Stimulated activated CD8-positive, alpha-beta memory T cell treated with anti-CD3 and anti-CD28 coated beads, Interleukin-2, amount 100 ng/mL, for 1 hour (primary cell): ENCODE results near the gene CCDC120.

Experiments
- DNase-seq, 2 donors: peaks; one replicate each; pipeline ENCODE4 v3.0.0-alpha.2; 2020; ENCODE audit warnings: low read depth in 2 of 2

Gene CCDC120

DNA sequence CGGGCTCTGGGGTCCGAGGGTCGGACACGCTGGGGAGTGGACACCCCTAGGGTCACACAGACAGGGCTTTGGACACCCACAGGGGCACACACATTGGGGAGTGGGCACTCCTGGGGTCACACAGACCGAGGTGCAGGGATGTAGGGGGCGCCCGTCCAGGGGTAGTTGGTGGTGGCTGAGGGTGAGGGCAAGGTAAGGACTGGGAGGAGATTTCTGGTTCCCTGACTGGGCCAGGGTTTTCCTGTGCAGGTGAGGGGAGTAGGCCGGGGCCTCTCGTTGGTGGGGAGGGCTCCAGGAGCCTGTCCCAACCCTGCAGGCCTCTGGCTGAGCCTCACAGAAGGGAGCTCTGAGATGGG, 42.8 kb downstream of the CCDC120 start:
- no peak for DNase-seq

DNA sequence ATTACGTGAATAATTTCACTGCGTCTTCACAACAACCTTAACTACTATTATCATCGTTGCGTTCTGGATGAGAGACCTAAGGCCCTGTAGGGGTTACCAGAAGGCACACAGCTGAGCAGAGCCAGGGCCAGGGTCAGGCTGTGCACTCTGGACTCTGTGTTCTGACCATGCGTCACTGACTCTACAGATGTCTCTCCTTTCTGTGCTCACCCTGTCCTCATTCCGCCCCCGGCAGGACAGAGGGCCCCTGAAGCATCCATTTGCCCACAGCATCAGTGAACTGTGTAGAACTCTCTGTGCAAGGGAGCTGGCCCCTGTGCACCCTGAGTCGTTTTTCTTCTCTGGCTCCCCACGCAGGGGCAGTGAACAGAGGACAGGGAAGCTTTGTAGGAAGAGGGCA, 43.4 kb downstream of the CCDC120 start:
- no peak for DNase-seq

DNA sequence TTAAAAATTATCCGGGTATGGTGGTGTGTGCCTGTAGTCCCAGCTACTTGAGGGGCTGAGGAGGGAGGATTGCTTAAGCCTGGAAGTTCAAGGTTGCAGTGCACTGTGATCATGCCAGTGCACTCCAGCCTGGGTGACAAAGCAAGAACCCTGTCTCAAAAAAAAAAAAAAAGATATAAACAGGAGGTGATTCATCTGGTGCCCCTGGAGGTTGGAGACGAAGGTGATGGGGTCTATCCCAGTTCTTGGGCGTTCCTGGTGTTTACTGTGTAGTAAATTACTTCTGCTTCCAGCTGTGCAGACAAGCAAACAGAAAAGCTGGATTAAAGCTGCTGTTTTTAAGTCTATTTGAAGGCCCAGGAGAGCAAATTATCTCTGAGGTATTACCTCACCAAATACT, 44.8 kb downstream of the CCDC120 start:
- DNase-seq = no peak

DNA sequence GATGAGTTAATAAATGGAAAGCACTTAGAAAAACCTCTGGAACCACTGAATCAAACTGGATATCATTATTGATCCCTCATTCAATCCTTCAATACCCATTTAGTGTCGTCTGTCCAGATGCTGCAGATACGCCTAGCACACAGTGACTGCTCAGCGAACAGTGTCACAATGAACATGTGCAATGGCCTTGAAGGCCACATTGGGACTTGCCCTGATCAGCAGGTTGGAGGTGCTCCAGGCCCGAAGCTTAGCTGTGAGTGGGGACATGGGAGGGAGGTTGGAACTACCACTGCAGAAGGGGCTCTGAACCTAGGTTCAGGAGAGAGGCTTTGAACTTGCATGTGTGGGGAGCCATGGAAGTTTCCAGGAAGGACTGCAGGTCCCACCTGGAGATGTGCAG, 47.5 kb downstream of the CCDC120 start:
- no peak for DNase-seq

DNA sequence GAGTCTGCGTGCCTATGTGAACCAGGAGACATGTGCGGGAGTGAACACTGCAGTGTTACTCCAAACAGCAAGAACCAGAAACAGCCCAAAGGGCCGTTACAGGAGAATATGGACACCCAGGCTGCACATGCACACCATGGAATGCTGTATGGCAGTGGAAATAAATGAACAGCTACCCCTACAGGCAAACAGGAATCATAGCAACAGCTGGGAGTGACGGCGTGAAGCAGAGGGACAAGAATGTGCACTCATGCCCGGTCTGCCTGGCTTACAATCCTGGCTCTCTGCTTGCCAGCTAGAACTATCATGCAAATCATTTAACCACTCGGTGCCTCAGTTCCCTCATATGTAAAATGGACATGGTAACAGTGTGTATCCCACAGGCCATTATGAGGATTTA, 48.1 kb downstream of the CCDC120 start:
- no peak for DNase-seq

DNA sequence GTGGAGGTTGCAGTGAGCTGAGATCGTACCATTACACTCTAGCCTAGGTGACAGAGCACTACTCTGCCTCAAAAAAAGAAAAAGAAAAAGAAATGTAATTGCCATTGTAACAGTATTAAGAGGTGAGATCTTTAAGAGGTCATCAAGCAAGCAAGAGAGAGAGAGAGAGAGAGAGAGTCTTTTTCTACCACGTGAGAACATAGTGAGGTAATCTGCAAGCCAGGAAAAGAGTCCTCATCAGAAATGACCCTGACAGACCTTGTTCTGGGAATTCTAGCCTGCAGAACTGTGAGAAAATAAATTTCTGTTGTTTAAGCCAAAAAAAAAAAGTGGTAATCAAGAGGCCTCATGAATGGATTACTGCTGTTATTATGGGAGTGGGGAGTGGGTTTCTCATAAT, 49.8 kb downstream of the CCDC120 start:
- DNase-seq = no peak

DNA sequence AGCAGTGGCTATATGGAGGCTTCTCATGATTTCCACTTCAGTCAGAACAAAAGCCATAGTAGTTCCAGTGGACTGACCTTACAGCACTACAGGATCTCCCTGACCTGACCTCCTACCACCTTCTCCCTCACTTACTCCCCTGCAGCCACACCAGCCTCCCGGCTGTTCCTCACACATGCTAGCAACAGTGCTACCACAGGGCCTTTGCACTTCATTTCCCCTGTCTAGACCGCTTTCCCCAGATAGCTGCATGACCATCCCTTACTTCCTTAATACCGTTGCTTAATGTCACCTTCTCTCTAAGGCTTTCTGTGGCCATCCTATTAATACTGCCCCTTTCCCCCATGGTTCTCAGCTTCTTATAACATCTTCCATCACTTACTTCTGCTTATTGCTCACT, 51.6 kb downstream of the CCDC120 start:
- no peak for DNase-seq

DNA sequence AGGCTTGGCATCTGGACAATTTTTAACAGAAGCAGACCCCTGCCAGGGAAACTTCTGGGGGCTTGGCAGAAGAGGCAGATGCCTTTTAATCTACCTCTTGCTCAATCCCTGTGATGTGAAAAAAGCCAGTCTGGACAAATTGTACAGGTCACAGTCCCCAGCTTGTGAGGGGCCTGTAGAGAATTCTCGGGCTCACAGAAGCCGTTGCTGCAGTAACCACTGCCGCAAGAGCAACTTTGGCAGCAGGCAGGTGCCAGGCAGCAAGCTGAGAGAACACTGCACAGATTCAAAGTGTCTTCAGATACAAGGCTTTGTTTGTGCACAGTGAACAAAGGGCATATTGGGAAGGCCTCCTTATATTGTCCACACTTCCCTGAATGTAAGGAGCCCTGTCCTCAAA, 53.0 kb downstream of the CCDC120 start:
- DNase-seq = no peak

DNA sequence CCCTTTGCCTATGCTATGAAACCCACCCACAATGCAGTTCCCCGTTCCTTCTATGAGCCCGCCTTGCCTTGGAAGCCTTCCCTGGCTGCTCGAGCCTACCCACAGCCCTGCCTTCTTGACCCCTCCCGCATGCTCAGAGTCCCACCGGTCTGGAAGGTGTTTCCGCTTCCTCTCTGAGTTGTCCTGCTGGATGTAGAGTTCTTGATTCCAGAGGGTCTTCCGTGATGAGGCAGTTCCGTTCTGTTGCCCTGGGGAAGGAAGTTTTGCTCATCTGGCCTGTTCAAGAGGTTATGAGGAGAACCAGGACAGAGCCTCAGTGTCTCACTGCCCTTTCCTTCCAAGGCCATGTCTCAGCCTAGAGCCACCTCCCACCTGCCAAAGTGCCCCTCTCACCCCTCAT, 57.3 kb downstream of the CCDC120 start:
- no peak for DNase-seq

DNA sequence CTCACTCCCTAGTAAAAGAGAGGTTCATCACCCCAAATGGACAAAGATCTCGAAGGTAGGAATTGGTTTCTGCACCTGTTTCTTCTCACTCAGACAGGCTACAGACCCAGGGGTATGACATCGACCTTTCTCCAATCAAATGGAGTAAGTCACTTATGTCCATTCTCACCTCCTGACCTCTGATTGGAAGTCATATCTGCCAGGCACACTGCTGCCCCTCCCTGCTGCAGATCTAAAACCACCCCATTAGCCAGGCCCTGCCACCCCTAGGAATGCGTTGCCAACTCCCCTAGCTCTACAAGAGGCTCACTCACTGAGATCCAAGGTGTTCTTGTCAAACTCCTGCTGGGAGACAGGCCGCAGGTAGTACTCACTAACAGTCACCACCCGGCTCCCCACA, 57.9 kb downstream of the CCDC120 start:
- no peak for DNase-seq

DNA sequence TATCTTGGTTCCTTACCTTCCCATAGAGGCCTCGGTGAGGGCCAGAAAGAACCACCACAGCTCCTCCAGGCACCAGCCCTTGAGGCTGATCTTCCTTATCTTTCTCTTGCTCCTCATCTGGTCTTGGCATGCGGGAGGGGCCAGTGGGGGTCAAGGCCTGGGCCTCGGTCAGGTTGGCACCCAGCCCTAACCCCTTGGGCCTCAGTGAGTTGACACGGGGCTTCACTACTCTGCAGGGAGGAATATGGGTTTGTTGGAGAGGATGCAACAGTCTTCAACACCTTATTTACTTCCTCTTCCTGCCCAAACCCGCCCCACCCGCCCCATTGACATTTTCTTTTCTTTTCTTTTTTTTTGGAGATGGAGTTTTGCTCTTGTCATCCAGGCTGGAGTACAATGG, 58.8 kb downstream of the CCDC120 start:
- DNase-seq = no peak
